PFSK-1 (cell line): ENCODE measurements around the gene BTN1A1.

Experiments
- POLR2AphosphoS5 ChIP-seq: IDR thresholded peaks from 2 replicates; pipeline ENCODE4 v1.6.1; 2012; ENCODE audit warnings: low read depth, mild to moderate bottlenecking, control low read depth, low read length, moderate library complexity
- SIN3A ChIP-seq: IDR thresholded peaks from 2 replicates; pipeline ENCODE4 v1.6.1; 2012; ENCODE audit warnings: mild to moderate bottlenecking, low read length, moderate library complexity, borderline replicate concordance; ENCODE audit not compliant: insufficient read depth
- TAF1 ChIP-seq: IDR thresholded peaks from 2 replicates; pipeline ENCODE4 v1.6.1; 2012; ENCODE audit warnings: low read length, control low read depth, borderline replicate concordance; ENCODE audit not compliant: insufficient read depth
- TF ChIP-seq, protein P1 (sequence below), 2 experiments: IDR thresholded peaks; 2 replicates each; pipeline versions ENCODE4 v1.6.1 to v1.8.0; 2011 to 2012; ENCODE audit warnings: low read depth in 2 of 2, low read length in 2 of 2, control low read depth in 1 of 2, inconsistent platforms in 1 of 2, mild to moderate bottlenecking in 1 of 2, moderate library complexity in 1 of 2; ENCODE audit not compliant: insufficient read depth in 1 of 2

DNA sequence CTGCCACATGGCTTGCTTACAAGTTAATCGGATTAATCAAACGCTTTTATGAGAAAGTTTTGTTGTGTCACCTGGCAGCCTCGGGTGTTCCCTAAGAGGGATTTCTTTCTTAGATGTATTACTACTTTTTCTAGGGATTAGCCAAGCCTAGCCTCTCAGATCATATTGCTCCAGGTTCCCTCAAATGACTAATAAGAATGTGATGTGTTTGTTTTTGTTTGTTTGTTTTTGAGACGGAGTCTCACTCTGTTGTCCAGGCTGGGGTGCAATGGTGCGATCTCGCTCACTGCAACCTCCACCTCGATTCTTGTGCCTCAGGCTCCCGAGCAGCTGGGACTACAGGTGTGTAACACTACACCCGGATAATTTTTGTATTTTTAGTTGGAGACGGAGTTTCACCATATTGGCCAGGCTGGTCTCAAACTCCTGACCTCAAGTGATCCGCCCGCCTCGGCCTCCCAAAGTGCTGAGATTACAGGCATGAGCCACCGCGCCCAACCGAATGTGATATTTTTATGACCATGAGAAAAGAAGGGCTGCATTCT lies 39.0 kb downstream of the BTN1A1 start:
- TF ChIP-seq POLR2AphosphoS5 = no peak
- TF ChIP-seq, protein P1, sequence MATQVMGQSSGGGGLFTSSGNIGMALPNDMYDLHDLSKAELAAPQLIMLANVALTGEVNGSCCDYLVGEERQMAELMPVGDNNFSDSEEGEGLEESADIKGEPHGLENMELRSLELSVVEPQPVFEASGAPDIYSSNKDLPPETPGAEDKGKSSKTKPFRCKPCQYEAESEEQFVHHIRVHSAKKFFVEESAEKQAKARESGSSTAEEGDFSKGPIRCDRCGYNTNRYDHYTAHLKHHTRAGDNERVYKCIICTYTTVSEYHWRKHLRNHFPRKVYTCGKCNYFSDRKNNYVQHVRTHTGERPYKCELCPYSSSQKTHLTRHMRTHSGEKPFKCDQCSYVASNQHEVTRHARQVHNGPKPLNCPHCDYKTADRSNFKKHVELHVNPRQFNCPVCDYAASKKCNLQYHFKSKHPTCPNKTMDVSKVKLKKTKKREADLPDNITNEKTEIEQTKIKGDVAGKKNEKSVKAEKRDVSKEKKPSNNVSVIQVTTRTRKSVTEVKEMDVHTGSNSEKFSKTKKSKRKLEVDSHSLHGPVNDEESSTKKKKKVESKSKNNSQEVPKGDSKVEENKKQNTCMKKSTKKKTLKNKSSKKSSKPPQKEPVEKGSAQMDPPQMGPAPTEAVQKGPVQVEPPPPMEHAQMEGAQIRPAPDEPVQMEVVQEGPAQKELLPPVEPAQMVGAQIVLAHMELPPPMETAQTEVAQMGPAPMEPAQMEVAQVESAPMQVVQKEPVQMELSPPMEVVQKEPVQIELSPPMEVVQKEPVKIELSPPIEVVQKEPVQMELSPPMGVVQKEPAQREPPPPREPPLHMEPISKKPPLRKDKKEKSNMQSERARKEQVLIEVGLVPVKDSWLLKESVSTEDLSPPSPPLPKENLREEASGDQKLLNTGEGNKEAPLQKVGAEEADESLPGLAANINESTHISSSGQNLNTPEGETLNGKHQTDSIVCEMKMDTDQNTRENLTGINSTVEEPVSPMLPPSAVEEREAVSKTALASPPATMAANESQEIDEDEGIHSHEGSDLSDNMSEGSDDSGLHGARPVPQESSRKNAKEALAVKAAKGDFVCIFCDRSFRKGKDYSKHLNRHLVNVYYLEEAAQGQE (IDR thresholded peaks at IDR 0.05; ENCODE audit: insufficient read depth in 1 of 2, low read depth in 2 of 2, low read length in 2 of 2) = no peak
- TF ChIP-seq SIN3A = no peak
- TF ChIP-seq TAF1 = no peak
